Midbrain (tissue), 1 donor: ENCODE results near the gene KCNB1.
A peak's percentile ranks its signal among the peaks of the same experiment; 100 is the strongest.

Source experiments
- DNase-seq: peaks from one replicate; lab custom pipeline; 2025; lab: John Stamatoyannopoulos, UW

Gene KCNB1

GRCh38 chr20:49469060-49469459 is 13.4 kb downstream of the KCNB1 start:
- no peak for DNase-seq

GRCh38 chr20:49468412-49468811 is 14.1 kb downstream of the KCNB1 start:
- no peak for DNase-seq

GRCh38 chr20:49466114-49466912 is 16.2 kb downstream of the KCNB1 start:
- DNase-seq, result no peak

- DNase-seq, result no peak
Observed at GRCh38 chr20:49464556-49464955, 17.9 kb downstream of the KCNB1 start.

- no peak for DNase-seq
Observed at GRCh38 chr20:49462626-49463025, 19.8 kb downstream of the KCNB1 start.

GRCh38 chr20:49461894-49462620 is 20.4 kb downstream of the KCNB1 start:
- DNase-seq, result no peak

- DNase-seq, result no peak
Observed at GRCh38 chr20:49460916-49461315, 21.6 kb downstream of the KCNB1 start.

GRCh38 chr20:49460131-49460530 is 22.3 kb downstream of the KCNB1 start:
- no peak for DNase-seq

- DNase-seq, result no peak
Observed at GRCh38 chr20:49459684-49460083, 22.8 kb downstream of the KCNB1 start.

- no peak for DNase-seq
Observed at GRCh38 chr20:49457444-49457843, 25.0 kb downstream of the KCNB1 start.

GRCh38 chr20:49456646-49457045 is 25.8 kb downstream of the KCNB1 start:
- DNase-seq, result no peak

- DNase-seq, result no peak
Observed at GRCh38 chr20:49455691-49456090, 26.8 kb downstream of the KCNB1 start.

GRCh38 chr20:49452011-49452482 is 30.4 kb downstream of the KCNB1 start:
- peak; percentile 48 for DNase-seq

GRCh38 chr20:49450281-49450721 is 32.2 kb downstream of the KCNB1 start:
- DNase-seq, result no peak

GRCh38 chr20:49448917-49449316 is 33.6 kb downstream of the KCNB1 start:
- DNase-seq, result no peak

GRCh38 chr20:49447946-49448809 is 34.3 kb downstream of the KCNB1 start:
- no peak for DNase-seq

GRCh38 chr20:49447364-49447763 is 35.1 kb downstream of the KCNB1 start:
- no peak for DNase-seq

- DNase-seq, result peak; percentile 38
Observed at GRCh38 chr20:49446808-49447207, 35.7 kb downstream of the KCNB1 start.

GRCh38 chr20:49446080-49446479 is 36.4 kb downstream of the KCNB1 start:
- DNase-seq, result no peak

- DNase-seq, result no peak
Observed at GRCh38 chr20:49445176-49445575, 37.3 kb downstream of the KCNB1 start.

GRCh38 chr20:49444553-49444990 is 37.9 kb downstream of the KCNB1 start:
- DNase-seq, result no peak

GRCh38 chr20:49437057-49437456 is 45.4 kb downstream of the KCNB1 start:
- no peak for DNase-seq
